ENCODE measurements around the gene NGEF.

Gene NGEF

GRCh38 chr2:232838406-232838874 lies 174.6 kb downstream of the NGEF start:
- no peak for DNase-seq (ENCODE audit: low spot score)

- DNase-seq (ENCODE audit: low spot score) = no peak
Measured at GRCh38 chr2:232836934-232837333, 176.1 kb downstream of the NGEF start.

GRCh38 chr2:232835687-232836208 lies 177.3 kb downstream of the NGEF start:
- DNase-seq (ENCODE audit: low spot score) = no peak

GRCh38 chr2:232833830-232834229 lies 179.2 kb downstream of the NGEF start:
- DNase-seq (ENCODE audit: low spot score) = no peak

- no peak for DNase-seq (ENCODE audit: low spot score)
Measured at GRCh38 chr2:232831496-232831895, 181.6 kb downstream of the NGEF start.

- no peak for DNase-seq (ENCODE audit: low spot score)
Measured at GRCh38 chr2:232829988-232830387, 183.1 kb downstream of the NGEF start.

Data from hematopoietic multipotent progenitor cell treated with erythropoietin and hydrocortisone succinate and interleukin-3 and kit ligand, for 17 days (in vitro differentiated cells).